ENCODE measurements around the gene P2RX6. TPM values are rescaled to one million over a fixed set of nuclear protein-coding genes. Genes with fewer than 3 reads are reported as not detected.

P2RX6 gene
- total and polyA plus RNA-seq, 2 donors (not counting 3 experiments of a cell fraction or from before 2014, with no cell fraction given): 0.06 TPM; not detected in 1

- dilution Hi-C loops (cut with MboI; ENCODE audit: extremely low pct_ligation_motif_present, low sequenced_read_pairs): no loop called here
- H3K27me3 ChIP-seq (ENCODE audit: control insufficient read depth in 2 of 2, insufficient read depth in 2 of 2, low read length in 2 of 2): no peaks in the 10 kb centered on the region
- FAIRE-seq: no peak
- BruUV-seq (replicated peaks): no TSS peak
- TF ChIP-seq FOS (IDR thresholded peaks at IDR 0.05; ENCODE audit: borderline replicate concordance, insufficient read depth, low read length): no peak
- TF ChIP-seq, protein P1, sequence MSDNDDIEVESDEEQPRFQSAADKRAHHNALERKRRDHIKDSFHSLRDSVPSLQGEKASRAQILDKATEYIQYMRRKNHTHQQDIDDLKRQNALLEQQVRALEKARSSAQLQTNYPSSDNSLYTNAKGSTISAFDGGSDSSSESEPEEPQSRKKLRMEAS (IDR thresholded peaks at IDR 0.05; ENCODE audit: insufficient read depth, insufficient read length): no peak
- TF ChIP-seq MYC (IDR thresholded peaks at IDR 0.05; ENCODE audit: low read depth, low read length): no peak
- TF ChIP-seq EZH2 (IDR thresholded peaks at IDR 0.05; ENCODE audit: borderline replicate concordance, low read depth, low read length, severe bottlenecking): no peak
- TF ChIP-seq, protein P2, sequence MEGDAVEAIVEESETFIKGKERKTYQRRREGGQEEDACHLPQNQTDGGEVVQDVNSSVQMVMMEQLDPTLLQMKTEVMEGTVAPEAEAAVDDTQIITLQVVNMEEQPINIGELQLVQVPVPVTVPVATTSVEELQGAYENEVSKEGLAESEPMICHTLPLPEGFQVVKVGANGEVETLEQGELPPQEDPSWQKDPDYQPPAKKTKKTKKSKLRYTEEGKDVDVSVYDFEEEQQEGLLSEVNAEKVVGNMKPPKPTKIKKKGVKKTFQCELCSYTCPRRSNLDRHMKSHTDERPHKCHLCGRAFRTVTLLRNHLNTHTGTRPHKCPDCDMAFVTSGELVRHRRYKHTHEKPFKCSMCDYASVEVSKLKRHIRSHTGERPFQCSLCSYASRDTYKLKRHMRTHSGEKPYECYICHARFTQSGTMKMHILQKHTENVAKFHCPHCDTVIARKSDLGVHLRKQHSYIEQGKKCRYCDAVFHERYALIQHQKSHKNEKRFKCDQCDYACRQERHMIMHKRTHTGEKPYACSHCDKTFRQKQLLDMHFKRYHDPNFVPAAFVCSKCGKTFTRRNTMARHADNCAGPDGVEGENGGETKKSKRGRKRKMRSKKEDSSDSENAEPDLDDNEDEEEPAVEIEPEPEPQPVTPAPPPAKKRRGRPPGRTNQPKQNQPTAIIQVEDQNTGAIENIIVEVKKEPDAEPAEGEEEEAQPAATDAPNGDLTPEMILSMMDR (IDR thresholded peaks at IDR 0.05; ENCODE audit: extremely low read depth in 1 of 2, insufficient read depth in 1 of 2, low read depth in 1 of 2, low read length in 2 of 2): no peak
- no peak for TF ChIP-seq GATA2 (IDR thresholded peaks at IDR 0.05; ENCODE audit: insufficient read depth, insufficient read length, low read depth, low read length)
- TF ChIP-seq JUN (IDR thresholded peaks at IDR 0.05; ENCODE audit: borderline replicate concordance, insufficient read depth, insufficient read length, low read depth): no peak
- no peak for TF ChIP-seq POLR2A (IDR thresholded peaks at IDR 0.05; ENCODE audit: low read depth, low read length)
- H3K36me3 ChIP-seq (ENCODE audit: control insufficient read depth in 2 of 2, extremely low read depth in 1 of 2, insufficient read depth in 2 of 2, low read length in 2 of 2): no peaks in the 10 kb centered on the region
- ChIA-PET CTCF (no interaction called here), POLR2A (no interaction called here)
- H3K79me2 ChIP-seq (ENCODE audit: control insufficient read depth, insufficient read depth, low read length): no peaks in the 10 kb centered on the region
- no peak overlapping the region for H3K4me2 ChIP-seq (ENCODE audit: insufficient read depth, low read length)
- no peak overlapping the region for H2AFZ ChIP-seq (ENCODE audit: low read depth, low read length)
- intact Hi-C loops (cut with micrococcal nuclease): no loop called here
- H3K9me3 ChIP-seq (replicated peaks; ENCODE audit: control insufficient read depth, insufficient read depth, low read length): no peaks in the 10 kb centered on the region
- no peak for DNase-seq (ENCODE audit: low read depth, low spot score)
- H3K9me1 ChIP-seq (replicated peaks; ENCODE audit: control insufficient read depth, extremely low read depth, insufficient read depth, low read length): no peaks in the 10 kb centered on the region
- no peaks in the 10 kb centered on the region for H3K4me1 ChIP-seq (ENCODE audit: control insufficient read depth, extremely low read depth, insufficient read depth, low read length)
- H4K20me1 ChIP-seq (replicated peaks; ENCODE audit: control insufficient read depth, extremely low read depth, insufficient read depth, low read length): peaks cover 2% of the 10 kb centered on the region
- no peak overlapping the region for H3K9ac ChIP-seq (replicated peaks; ENCODE audit: extremely low read depth, insufficient read depth, low read length)
- H3K4me3 ChIP-seq (replicated peaks in 1 of 3; ENCODE audit: insufficient read depth in 1 of 3, low read depth in 1 of 3, low read length in 3 of 3): no peak overlapping the region
- H3K27ac ChIP-seq (ENCODE audit: insufficient read depth, low read depth, low read length): no peak overlapping the region
Measured at GRCh38 chr22:21069375-21069774, 54.4 kb downstream of the P2RX6 start.

All from endothelial cell of umbilical vein (primary cell).